Measurements from ENCODE around the gene HARBI1. TPM values are rescaled to one million over a fixed set of nuclear protein-coding genes. Genes with fewer than 3 reads are reported as not detected.

Gene HARBI1
- total and polyA plus RNA-seq, 9 of the 15 experiments (the other 6 are each of a cell fraction or from before 2014, with no cell fraction given) = 3.5 to 8.4 (median 5.5) TPM

DNA sequence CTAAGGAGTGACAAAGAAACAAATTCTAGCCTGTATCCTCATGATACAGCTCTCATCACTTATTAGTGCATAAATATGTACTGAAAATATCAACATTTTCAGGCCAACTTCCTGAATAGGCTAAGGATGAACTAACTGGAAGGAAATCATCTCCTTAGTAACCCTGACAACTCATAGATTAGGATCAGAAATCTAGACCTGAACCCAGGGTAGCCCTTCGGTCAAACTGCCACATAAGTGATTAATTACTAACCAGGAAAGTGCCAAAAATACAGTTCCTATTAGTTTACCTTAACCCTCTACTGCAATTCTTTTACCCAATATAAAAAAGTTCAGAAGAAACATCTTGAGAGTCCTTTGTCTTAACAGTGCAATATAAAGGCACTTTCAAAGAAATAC is 63.2 kb downstream of the HARBI1 start (continued):
- TF ChIP-seq, protein P1, sequence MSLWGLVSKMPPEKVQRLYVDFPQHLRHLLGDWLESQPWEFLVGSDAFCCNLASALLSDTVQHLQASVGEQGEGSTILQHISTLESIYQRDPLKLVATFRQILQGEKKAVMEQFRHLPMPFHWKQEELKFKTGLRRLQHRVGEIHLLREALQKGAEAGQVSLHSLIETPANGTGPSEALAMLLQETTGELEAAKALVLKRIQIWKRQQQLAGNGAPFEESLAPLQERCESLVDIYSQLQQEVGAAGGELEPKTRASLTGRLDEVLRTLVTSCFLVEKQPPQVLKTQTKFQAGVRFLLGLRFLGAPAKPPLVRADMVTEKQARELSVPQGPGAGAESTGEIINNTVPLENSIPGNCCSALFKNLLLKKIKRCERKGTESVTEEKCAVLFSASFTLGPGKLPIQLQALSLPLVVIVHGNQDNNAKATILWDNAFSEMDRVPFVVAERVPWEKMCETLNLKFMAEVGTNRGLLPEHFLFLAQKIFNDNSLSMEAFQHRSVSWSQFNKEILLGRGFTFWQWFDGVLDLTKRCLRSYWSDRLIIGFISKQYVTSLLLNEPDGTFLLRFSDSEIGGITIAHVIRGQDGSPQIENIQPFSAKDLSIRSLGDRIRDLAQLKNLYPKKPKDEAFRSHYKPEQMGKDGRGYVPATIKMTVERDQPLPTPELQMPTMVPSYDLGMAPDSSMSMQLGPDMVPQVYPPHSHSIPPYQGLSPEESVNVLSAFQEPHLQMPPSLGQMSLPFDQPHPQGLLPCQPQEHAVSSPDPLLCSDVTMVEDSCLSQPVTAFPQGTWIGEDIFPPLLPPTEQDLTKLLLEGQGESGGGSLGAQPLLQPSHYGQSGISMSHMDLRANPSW (CRISPR knock-in tag; IDR thresholded peaks at IDR 0.05) = no peak
- TF ChIP-seq, protein P2, sequence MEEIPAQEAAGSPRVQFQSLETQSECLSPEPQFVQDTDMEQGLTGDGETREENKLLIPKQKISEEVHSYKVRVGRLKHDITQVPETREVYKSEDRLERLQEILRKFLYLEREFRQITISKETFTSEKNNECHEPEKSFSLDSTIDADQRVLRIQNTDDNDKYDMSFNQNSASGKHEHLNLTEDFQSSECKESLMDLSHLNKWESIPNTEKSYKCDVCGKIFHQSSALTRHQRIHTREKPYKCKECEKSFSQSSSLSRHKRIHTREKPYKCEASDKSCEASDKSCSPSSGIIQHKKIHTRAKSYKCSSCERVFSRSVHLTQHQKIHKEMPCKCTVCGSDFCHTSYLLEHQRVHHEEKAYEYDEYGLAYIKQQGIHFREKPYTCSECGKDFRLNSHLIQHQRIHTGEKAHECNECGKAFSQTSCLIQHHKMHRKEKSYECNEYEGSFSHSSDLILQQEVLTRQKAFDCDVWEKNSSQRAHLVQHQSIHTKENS (CRISPR knock-in tag; IDR thresholded peaks at IDR 0.05) = no peak
- no peak for TF ChIP-seq NR2C2 (CRISPR knock-in tag; IDR thresholded peaks at IDR 0.05)
- TF ChIP-seq NR2C2 (tag; IDR thresholded peaks at IDR 0.05) = no peak
- no peak for TF ChIP-seq EZH2 (IDR thresholded peaks at IDR 0.05; ENCODE audit: borderline replicate concordance, low read depth, low read length)
- TF ChIP-seq, protein P3, sequence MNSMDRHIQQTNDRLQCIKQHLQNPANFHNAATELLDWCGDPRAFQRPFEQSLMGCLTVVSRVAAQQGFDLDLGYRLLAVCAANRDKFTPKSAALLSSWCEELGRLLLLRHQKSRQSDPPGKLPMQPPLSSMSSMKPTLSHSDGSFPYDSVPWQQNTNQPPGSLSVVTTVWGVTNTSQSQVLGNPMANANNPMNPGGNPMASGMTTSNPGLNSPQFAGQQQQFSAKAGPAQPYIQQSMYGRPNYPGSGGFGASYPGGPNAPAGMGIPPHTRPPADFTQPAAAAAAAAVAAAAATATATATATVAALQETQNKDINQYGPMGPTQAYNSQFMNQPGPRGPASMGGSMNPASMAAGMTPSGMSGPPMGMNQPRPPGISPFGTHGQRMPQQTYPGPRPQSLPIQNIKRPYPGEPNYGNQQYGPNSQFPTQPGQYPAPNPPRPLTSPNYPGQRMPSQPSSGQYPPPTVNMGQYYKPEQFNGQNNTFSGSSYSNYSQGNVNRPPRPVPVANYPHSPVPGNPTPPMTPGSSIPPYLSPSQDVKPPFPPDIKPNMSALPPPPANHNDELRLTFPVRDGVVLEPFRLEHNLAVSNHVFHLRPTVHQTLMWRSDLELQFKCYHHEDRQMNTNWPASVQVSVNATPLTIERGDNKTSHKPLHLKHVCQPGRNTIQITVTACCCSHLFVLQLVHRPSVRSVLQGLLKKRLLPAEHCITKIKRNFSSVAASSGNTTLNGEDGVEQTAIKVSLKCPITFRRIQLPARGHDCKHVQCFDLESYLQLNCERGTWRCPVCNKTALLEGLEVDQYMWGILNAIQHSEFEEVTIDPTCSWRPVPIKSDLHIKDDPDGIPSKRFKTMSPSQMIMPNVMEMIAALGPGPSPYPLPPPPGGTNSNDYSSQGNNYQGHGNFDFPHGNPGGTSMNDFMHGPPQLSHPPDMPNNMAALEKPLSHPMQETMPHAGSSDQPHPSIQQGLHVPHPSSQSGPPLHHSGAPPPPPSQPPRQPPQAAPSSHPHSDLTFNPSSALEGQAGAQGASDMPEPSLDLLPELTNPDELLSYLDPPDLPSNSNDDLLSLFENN (IDR thresholded peaks at IDR 0.05; ENCODE audit: low read depth in 2 of 2, low read length in 2 of 2) = no peak
- TF ChIP-seq, protein P4, sequence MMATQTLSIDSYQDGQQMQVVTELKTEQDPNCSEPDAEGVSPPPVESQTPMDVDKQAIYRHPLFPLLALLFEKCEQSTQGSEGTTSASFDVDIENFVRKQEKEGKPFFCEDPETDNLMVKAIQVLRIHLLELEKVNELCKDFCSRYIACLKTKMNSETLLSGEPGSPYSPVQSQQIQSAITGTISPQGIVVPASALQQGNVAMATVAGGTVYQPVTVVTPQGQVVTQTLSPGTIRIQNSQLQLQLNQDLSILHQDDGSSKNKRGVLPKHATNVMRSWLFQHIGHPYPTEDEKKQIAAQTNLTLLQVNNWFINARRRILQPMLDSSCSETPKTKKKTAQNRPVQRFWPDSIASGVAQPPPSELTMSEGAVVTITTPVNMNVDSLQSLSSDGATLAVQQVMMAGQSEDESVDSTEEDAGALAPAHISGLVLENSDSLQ (IDR thresholded peaks at IDR 0.05) = peak; percentile 93
- TF ChIP-seq HMG20B (CRISPR knock-in tag; IDR thresholded peaks at IDR 0.05) = no peak
- no peak for TF ChIP-seq SNIP1 (IDR thresholded peaks at IDR 0.05; ENCODE audit: low read depth)
- TF ChIP-seq HMG20A (CRISPR knock-in tag; conservative IDR thresholded peaks at IDR 0.05) = no peak
- no peak for TF ChIP-seq ZSCAN32 (CRISPR knock-in tag; IDR thresholded peaks at IDR 0.05)
- TF ChIP-seq ADNP (tag; IDR thresholded peaks at IDR 0.05) = no peak
- no peak for TF ChIP-seq ZKSCAN3 (CRISPR knock-in tag; IDR thresholded peaks at IDR 0.05)
- TF ChIP-seq ZNF766 (CRISPR knock-in tag; conservative IDR thresholded peaks at IDR 0.05) = no peak

Measured in K562 (cell line).